ENCODE data around the gene NAALADL1. TPM values are rescaled to one million over a fixed set of nuclear protein-coding genes. Genes with fewer than 3 reads are reported as not detected.

The NAALADL1 gene
- total and polyA plus RNA-seq, 9 of the 15 experiments (the other 6 are each of a cell fraction or from before 2014, with no cell fraction given): 0.06 to 0.72 (median 0.22) TPM; not detected in 4

GRCh38 chr11:64996710-64997380, 61.5 kb downstream of the NAALADL1 start, which contains the start of gene BATF2 (continued):
- TF ChIP-seq KLF10 (CRISPR knock-in tag; IDR thresholded peaks at IDR 0.05) (no peak), ZNF197 (CRISPR knock-in tag; IDR thresholded peaks at IDR 0.05; ENCODE audit: low read depth) (peak; percentile 45; the same call in 1 of the 2 replicates), ZBTB26 (CRISPR knock-in tag; IDR thresholded peaks at IDR 0.05) (no peak), ZNF785 (CRISPR knock-in tag; IDR thresholded peaks at IDR 0.05) (no peak), SMAD4 (CRISPR knock-in tag; conservative IDR thresholded peaks at IDR 0.05) (peak; percentile 67), MIER1 (IDR thresholded peaks at IDR 0.05; ENCODE audit: low read depth) (peak; percentile 71; the same call in 1 of the 2 replicates), SIRT6 (IDR thresholded peaks at IDR 0.05; ENCODE audit: low read depth, low read length) (no peak), BDP1 (IDR thresholded peaks at IDR 0.05; ENCODE audit: insufficient read depth, insufficient read length) (no peak), ZNF696 (CRISPR knock-in tag; conservative IDR thresholded peaks at IDR 0.05) (no peak), NRF1 (conservative IDR thresholded peaks at IDR 0.05 in 1 of 2, IDR thresholded peaks at IDR 0.05 in 1 of 2) (peak in 1 of 2 experiments; percentile 57), THAP12 (CRISPR knock-in tag; IDR thresholded peaks at IDR 0.05) (no peak), OTX1 (CRISPR knock-in tag; IDR thresholded peaks at IDR 0.05) (0 out of 2 replicates have a peak, but pooled peaks have one; percentile 50), ZNF408 (CRISPR knock-in tag; IDR thresholded peaks at IDR 0.05; ENCODE audit: low read depth) (no peak), SLC30A9 (CRISPR knock-in tag; IDR thresholded peaks at IDR 0.05) (no peak), SNIP1 (IDR thresholded peaks at IDR 0.05; ENCODE audit: low read depth) (no peak), MAZ (CRISPR knock-in tag; conservative IDR thresholded peaks at IDR 0.05 in 1 of 2, IDR thresholded peaks at IDR 0.05 in 1 of 2) (peak; percentile 77), ELF1 (tag; IDR thresholded peaks at IDR 0.05) (peak; percentile 63), SNAPC5 (CRISPR knock-in tag; IDR thresholded peaks at IDR 0.05) (no peak), SPI1 (IDR thresholded peaks at IDR 0.05; ENCODE audit: borderline replicate concordance, low read depth, low read length) (peak; percentile 46; the same call in 1 of the 2 replicates), AFF4 (CRISPR knock-in tag; IDR thresholded peaks at IDR 0.05) (0 out of 2 replicates have a peak, but pooled peaks have one; percentile 17)

Measured in K562 (cell line).